ENCODE measurements around the gene VPREB1.

GRCh38 chr22:22245256-22245909 is 797 bp downstream of the VPREB1 start:
- TF ChIP-seq, protein P1, sequence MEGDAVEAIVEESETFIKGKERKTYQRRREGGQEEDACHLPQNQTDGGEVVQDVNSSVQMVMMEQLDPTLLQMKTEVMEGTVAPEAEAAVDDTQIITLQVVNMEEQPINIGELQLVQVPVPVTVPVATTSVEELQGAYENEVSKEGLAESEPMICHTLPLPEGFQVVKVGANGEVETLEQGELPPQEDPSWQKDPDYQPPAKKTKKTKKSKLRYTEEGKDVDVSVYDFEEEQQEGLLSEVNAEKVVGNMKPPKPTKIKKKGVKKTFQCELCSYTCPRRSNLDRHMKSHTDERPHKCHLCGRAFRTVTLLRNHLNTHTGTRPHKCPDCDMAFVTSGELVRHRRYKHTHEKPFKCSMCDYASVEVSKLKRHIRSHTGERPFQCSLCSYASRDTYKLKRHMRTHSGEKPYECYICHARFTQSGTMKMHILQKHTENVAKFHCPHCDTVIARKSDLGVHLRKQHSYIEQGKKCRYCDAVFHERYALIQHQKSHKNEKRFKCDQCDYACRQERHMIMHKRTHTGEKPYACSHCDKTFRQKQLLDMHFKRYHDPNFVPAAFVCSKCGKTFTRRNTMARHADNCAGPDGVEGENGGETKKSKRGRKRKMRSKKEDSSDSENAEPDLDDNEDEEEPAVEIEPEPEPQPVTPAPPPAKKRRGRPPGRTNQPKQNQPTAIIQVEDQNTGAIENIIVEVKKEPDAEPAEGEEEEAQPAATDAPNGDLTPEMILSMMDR (IDR thresholded peaks at IDR 0.05), result no peak
- TF ChIP-seq POLR2A (IDR thresholded peaks at IDR 0.05), result no peak

Measured in tibial nerve (tissue), 3 donors.